Spleen (tissue), 7 donors: ENCODE data around the gene ARHGEF10L.

ENCODE experiments used
- CTCF ChIP-seq, 11 experiments: fragments of 200-600 bp in 7 of 11; fragments of 450-650 bp in 4 of 11; sonication (generic) in 4 of 11; IDR thresholded peaks in 8 of 11; conservative IDR thresholded peaks in 3 of 11; 1 replicate in 7 of 11; 2 replicates in 4 of 11; pipeline versions ENCODE4 v1.4.0 to v1.8.0; 2016 to 2021; ENCODE audit warnings: antibody characterized with exemption in 11 of 11, inconsistent platforms in 4 of 11, mild to moderate bottlenecking in 1 of 11
- POLR2A ChIP-seq, 3 donors: fragments of 450-650 bp; IDR thresholded peaks; one replicate each; pipeline ENCODE4 v1.5.1; 2017; ENCODE audit warnings: antibody characterized with exemption in 3 of 3, mild to moderate bottlenecking in 1 of 3
- POLR2AphosphoS5 ChIP-seq, 3 donors: sonication (generic); formaldehyde crosslinking; IDR thresholded peaks; one replicate each; pipeline ENCODE4 v1.5.1; 2017; ENCODE audit warnings: antibody characterized with exemption in 3 of 3
- donor health status: DM: no; HTN: no; CAD: no; lungs with moderate emphysema.
- donor health status: DM: no; HTN: no; CAD: no.
- donor health status: DM: no; HTN: no; CAD: no.

GRCh38 chr1:17607644-17608581, 68.4 kb downstream of the ARHGEF10L start:
- no peak for TF ChIP-seq POLR2AphosphoS5 (IDR thresholded peaks at IDR 0.05)
- TF ChIP-seq CTCF (IDR thresholded peaks at IDR 0.05 in 8 of 11, conservative IDR thresholded peaks at IDR 0.05 in 3 of 11) = no peak
- no peak for TF ChIP-seq POLR2A (IDR thresholded peaks at IDR 0.05)
